OCI-M1 (cell line): Measurements from ENCODE around the gene CEMIP.
"Not testable (repeated sequence)": the region's sequence is repeated elsewhere in the genome, so short reads cannot be mapped to it uniquely, and the experiment has no call there.

Source experiments
- DNase-seq: peaks from one replicate; lab custom pipeline; 2025; lab: John Stamatoyannopoulos, UW

Gene CEMIP

GRCh38 chr15:80953001-80953952 is 174.1 kb downstream of the CEMIP start:
- DNase-seq = no peak

- no peak for DNase-seq
Measured at GRCh38 chr15:80953953-80954778, 175.0 kb downstream of the CEMIP start.

DNA sequence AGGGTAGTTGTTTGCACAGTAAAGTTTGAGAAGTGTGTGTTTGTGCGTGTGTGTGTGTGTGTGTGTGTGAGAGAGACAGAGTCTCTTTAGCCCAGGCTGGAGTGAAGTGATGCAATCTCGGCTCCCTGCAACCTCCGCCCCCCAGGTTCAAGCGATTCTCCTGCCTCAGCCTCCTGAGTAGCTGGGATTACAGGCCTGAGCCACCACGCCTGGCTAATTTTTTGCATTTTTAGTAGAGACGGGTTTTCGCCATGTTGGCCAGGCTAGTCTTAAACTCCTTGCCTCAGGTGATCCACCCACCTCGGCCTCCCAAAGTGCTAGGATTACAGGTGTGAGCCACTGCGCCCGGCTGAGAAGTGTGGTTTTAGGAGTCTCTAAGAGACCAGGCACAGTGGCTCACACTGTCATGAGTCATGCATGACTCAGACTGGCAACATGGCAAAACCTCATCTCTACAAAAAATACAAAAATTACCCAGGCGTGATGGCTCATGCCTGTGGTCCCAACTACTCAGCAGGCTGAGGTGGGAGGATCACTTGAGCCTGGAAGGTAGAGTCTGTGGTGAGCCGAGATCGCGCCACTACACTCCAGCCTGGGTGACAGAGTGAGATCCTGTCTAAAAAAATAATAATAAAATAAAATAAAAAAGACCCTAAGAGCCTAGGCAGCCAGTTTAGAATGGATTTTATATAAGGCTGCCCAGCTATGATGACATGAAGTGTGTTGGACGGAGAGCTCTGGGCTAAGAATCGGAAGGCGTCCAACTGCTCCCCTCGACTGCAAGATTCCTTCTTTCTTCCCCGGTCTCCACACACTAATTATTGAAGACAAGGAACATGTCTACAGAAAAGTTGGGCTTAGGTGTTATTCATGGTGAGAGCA is 176.6 kb downstream of the CEMIP start:
- peak; percentile 31 for DNase-seq

DNA sequence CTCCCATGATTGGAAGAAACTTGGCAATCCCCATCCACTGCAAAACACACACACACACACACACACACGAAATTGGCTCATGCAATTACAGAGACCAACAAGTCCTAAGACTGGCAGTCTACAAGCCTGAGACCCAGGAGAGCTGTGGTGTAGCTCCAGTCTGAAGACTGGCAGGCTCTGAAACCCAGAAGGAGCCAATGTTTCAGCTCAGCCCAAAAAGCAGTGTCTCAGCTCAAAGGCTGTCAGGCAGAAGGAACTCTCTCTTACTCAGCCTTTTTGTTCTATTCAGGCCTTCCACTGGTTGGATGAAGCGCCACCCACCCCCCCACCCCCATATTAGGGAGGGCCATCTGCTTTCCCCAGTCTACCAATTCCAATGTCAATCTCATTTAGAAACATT is 178.4 kb downstream of the CEMIP start:
- DNase-seq = no peak

- DNase-seq = no peak
Measured at GRCh38 chr15:80957976-80958375, 178.8 kb downstream of the CEMIP start.

DNA sequence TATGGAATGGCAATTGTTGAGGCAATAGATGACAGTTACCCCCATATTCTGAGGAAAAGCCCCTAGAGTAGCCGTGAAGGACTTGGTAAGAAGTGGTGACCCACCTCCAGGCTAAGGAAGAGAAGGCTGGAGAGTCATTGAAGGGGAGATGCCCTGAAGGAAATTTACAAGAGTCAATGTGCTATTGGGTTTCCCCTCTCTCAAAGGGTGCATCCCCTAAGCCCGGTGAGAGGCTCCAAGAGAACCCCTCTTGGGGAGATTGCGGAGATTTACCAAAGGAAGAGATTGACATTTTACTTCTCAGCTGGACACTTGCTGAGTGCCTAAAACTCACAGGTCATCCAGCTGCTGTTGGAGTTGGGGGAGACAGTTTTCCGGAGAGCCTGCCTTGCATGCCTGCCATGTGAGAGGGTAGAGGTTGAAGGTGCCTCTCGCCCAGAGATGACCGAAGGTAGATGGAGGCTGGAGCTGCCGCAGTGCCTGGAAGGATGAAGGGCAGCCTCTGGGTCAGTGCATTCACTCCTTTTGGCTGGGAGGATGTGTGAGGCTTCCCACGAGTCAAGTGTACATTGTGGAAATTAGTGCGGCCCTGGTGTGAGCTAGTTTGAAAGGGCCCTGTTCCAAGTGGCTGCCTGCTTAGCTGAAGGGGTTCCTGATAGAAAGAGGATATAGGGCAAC is 179.8 kb downstream of the CEMIP start:
- no peak for DNase-seq

DNA sequence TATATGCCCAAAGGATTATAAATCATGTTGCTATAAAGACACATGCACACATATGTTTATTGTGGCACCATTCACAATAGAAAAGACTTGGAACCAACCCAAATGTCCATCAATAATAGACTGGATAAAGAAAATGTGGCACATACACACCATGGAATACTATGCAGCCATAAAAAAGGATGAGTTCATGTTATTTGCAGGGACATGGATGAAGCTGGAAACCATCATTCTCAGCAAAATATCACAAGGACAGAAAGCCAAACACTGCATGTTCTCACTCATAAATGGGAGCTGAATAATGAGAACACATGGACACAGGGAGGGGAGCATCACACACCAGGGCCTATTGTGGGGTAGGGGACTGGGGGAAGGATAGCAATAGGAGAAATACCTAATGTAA is 186.3 kb downstream of the CEMIP start:
- DNase-seq = not testable (repeated sequence)

DNA sequence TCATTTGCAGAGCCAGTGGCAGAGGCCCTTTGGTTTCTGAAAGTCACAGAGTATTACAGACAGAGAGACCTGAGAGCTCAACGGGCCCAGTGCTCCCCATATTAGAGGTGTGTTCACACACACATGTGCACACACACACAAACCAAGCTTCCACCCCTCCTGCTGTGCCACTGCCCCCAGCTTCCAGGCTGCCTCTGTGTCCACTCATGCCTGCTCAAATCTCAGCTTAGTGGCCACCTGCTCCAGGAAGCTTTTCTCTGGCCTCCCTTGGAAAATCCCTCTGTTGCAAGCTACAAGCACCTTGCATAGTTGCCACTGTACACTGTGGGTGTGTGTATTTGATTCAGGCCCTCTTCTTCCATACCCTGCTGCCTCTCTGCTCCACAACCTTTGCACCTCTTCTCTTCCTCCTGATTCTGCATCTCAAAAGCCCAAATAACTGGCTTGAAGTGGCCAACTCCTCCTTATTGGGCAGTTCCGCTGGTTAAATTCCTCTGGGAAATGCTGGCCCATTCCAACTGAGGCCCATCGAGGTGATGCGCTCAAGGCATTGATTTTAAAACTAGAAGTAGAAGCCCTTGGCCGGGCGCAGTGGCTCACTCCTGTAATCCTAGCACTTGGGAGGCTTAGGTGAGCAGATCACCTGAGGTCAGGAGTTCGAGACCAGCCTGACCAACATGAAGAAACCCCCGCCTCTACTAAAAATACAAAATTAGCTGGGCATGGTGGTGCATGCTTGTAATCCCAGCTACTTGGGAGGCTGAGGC is 187.4 kb downstream of the CEMIP start:
- no peak for DNase-seq

GRCh38 chr15:80967451-80967850 is 188.3 kb downstream of the CEMIP start:
- no peak for DNase-seq

DNA sequence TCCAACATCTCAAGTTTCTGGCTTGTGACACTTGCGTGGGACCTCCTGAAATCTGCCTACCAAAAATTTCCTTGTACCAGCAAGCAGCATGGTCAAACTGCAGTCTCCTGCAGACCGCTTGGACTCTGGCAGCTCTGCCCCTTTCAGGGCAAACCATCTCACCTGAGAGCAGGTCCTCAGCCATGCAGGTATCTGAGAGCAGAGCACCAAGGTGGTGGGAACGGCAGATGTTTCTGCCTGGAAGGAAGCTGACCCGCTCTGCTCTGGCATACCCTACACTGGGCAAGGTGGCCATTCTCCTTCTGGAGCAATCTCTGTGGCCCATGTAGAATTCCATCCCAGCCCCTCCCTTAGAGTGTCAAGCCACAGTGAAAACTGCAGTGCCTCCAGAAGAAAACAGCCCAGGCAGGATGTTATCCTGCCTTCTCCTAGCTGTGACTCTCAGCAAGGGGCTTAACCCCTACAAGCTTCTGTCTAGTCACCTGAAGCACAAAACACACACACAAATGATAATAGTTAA is 188.9 kb downstream of the CEMIP start:
- DNase-seq = no peak

- DNase-seq = no peak
Measured at GRCh38 chr15:80969316-80969715, 190.1 kb downstream of the CEMIP start.

DNA sequence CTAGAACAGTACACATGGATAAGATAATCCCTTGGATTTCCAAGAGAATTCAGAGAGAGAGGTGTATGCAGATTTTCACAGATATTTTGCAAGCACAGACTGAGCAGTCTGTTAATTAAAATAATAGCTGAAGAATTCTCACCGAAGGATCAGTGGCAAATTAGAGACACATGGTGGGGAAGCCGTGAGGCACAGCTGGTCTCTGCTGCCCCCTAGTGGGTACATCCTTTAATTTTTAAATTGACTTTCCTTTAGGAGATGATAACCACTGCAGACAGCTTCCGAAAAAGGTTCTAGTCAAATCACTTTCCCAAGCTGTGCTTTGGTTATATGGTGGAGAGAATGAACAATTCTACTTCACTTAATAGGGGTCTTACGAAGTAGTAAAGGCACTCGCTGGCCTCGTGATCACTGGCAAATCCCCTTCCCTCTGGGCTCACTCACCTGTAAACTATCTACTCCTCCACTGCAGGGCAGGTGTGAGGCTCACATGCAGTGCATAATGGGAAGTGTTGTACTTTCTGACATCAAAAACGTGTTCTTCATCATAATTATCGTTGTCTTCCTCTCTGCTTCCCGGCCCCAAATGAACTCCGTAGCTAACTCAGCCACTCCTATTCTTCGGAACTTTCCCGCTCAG is 191.0 kb downstream of the CEMIP start:
- DNase-seq = peak; percentile 83

DNA sequence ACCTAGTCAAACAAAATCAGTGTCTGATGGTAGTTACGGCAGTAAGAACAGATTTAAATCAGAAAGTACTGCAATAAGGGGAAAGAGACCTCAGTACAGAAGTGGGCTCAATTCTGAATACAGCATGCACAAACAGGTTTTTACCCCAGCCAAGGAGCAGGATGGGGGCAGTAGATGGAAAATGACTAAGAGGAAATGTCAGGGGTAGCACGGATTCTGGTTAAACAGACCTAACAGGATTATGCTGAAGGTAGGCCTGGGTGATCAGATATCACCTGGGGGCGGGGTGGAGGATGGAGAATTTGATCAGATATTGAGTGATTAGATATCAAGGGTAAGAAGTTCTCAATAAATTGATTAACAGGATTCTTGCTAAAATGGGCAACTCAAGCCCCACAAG is 191.5 kb downstream of the CEMIP start:
- DNase-seq = no peak

GRCh38 chr15:80971143-80971542 is 192.0 kb downstream of the CEMIP start:
- no peak for DNase-seq

- no peak for DNase-seq
Measured at GRCh38 chr15:80972276-80972675, 193.1 kb downstream of the CEMIP start.

- no peak for DNase-seq
Measured at GRCh38 chr15:80974914-80975313, 195.7 kb downstream of the CEMIP start.

- no peak for DNase-seq
Measured at GRCh38 chr15:80976851-80977250, 197.7 kb downstream of the CEMIP start.

DNA sequence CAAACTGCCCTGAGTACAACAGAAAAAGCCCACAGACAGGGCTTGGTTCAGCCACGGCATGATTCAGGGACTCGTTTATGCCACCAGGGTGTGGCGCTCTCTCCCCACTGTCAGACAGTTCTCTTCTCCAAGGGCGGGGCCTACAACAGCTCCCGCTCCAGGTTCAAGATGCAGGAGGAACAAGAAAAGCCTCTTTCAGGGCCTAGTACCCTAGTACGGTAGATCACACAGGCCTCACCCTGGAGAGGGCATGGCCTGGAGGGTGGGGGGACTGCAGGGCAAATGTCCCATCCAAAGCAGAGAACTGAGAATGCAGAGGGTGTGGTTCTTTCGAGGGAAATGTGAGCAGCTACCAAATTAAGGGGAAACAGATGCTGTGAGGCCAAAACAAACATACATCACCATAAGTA is 198.5 kb downstream of the CEMIP start:
- peak; percentile 70 for DNase-seq

DNA sequence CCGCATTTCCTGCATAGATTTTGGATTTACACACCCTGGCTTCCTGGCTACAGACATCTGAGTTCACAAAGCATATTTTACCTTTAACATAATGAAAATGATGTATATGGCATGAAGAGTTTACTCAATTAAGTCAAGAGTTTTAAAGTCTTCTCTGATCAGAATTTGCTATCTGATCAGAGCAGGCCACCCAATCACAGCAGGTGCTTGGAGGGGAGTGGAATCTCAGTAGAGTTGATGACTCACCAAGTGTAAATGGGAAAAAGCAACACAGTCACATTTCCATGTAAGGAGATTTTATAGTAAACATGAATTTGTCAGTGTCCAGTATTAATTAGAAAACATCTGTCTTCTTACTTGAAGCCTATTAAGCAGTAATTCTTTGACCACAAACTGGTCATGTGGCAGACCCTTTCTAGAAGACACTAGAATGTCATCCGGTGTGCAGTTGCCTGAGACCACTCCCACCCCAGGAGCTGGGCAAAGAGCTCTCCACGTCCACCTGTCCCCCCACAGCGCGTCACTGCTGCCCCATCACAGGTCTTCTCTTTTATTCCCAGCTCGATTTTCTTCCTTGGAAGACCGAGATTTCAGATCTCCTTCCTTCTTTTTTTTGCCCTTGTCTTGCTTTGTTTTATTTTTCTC is 199.6 kb downstream of the CEMIP start:
- no peak for DNase-seq
